Stimulated activated CD4-positive, alpha-beta T cell treated with anti-CD3 and anti-CD28 coated beads, Interleukin-12 subunit alpha, Interleukin-12 subunit beta, amount 100 ng/mL, for 24 hours (primary cell): ENCODE measurements around the gene MOB1B.
"Not testable (repeated sequence)": the region's sequence is repeated elsewhere in the genome, so short reads cannot be mapped to it uniquely, and the experiment has no call there.

Experiments
- DNase-seq, 2 experiments: peaks; one replicate each; pipeline ENCODE4 v3.0.0-alpha.2; 2020; ENCODE audit warnings: low read depth in 2 of 2

The MOB1B gene

DNA sequence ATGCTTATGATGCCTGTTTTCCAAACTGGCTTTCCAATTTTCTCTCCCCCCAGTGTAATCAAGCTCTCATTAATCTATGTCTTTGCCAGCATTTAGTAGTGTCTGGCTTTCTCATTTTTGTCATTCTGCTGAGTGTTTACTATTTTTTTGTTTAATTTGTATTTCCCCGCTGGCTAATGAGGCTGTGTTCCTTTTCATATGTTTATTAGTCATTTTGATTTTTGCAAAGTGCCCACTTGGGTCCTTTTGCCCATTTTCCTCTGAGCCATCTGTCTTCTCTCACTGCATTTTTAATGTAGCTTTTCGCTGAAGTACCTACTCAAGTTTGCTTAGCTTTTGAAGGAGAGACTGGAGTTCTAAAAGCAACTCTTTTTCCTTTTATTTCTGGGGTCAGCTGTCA is 106.0 kb downstream of the MOB1B start:
- no peak for DNase-seq

DNA sequence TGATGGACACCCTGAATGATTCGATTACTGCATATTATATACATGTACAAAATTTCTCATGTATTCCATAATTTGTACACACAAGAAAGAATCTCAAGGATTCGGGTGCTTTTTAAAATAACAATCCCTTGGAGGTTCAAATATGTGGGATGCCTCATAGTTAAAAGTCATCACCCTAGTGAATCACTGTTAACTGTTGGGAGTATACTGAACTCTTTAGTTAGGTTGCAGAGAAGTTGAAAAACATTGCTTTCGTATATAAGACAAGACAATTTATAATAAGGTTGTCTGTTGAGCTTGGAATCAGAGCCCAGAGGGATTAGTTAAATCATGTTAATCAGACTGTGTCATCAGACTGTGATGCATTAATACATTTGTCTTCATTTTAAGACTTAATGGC is 106.9 kb downstream of the MOB1B start:
- DNase-seq: no peak

DNA sequence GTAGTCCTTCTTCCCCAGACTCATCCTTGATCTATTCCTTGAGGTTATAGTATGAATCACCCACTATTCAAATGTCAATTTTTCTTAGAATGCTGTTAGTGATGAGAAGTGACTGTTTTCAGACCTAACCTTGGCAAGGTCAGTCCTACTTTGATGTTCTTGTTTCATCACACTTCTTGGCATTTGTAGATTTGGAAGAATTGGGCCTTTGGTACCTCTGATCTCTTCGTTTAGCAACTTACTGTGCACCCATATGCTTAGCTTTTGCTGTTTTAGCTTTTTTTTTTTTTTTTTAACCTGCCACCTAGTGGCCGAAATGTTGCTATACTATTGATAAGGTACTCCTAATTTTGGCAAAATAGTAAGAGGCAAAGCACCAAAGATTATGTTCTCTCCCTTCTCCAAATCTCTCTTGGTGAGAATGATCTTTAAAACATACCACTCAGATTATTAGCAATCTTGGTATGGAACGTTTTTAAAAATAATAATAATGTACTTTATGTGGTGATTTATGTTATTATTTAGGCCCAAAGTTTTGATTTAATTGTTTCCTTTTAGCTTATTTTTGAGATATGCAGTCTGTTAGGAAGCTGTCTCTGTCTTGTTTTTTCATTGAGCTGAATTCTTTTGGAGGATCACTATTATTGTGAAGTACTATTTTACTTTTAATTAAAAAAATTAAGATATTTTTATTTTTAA is 107.9 kb downstream of the MOB1B start:
- DNase-seq: no peak

DNA sequence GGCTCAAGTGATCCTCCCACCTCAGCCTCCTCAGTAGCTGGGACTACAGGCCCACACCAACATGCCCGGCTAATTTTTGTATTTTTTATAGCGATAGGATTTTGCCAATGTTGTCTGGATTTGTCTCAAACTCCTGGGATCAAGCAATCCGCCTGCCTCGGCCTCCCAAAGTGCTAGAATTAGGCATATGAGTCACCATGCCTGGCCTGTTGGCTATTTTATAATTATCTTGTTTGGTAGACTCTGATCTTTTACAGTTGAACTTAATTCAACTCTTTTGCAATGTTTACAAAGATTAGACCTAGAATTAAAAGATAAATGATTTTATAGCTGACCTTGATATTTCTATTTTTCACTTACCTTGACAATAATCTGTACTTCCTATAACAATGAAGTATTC is 109.3 kb downstream of the MOB1B start:
- DNase-seq: no peak

DNA sequence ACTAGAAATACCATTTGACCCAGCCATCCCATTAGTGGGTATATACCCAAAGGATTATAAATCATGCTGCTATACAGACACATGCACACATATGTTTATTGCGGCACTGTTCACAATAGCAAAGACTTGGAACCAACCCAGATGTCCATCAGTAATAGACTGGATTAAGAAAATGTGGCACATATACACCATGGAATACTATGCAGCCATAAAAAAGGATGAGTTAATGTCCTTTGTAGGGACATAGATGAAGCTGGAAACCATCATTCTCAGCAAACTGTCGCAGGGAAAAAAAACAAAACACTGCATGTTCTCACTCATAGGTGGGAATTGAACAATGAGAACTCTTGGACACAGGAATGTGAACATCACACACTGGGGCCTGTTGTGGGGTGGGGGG is 115.2 kb downstream of the MOB1B start:
- DNase-seq: not testable (repeated sequence)

DNA sequence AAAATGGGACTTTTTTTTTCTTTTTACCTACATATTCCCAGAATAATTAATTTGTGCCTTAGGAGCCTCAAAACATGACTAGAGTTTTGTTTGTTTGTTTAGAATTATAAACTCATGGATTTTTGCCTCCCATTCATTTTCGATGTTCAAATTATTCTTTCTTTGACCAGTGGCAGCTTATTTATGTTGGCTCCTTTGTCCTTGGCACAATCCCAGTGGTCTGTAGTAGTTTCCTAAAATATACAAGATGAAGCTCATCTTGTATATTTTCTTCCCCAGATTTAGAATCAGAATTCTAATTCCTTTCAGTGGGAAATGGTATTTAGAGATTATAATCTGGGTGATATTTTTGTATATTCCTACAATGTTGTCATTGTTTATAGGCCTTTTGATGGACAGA is 118.4 kb downstream of the MOB1B start:
- DNase-seq: no peak

DNA sequence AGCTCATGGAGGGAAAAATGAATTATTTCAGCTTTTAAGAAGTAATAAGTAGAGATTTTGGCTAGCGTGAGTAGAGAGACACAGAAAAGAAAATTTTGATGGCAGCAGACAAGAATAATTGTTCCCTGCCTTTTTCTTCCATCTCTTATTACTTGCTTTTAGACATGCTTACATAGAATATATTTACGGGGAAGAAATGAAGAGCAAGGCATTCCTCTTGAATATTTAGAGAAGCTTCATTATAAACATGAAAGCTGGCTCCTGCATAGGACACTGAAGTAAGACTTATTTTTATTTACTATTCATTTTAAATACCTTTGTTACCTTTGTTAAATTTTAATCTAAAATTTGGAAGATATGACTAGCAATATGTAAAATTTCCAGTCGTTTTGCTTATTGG is 123.5 kb downstream of the MOB1B start:
- DNase-seq: no peak

DNA sequence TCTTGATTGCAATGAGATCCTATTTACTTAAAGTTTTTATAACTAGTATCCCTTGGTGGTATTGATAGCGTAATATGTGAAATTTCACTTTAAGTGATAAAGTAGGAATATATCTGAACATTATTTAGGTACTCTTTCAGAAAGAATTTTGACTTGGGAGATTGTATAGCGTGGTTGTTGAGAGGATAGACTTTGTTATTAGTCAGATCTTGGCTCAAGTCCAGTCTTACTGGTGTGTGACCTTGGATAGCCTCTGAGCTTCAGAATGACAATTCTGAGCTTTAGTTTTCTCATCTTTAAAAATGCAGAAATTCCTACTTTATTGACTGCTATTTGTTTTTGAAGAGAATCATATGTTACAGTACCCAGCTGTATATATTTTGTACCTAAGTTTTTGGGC is 123.9 kb downstream of the MOB1B start:
- no peak for DNase-seq

DNA sequence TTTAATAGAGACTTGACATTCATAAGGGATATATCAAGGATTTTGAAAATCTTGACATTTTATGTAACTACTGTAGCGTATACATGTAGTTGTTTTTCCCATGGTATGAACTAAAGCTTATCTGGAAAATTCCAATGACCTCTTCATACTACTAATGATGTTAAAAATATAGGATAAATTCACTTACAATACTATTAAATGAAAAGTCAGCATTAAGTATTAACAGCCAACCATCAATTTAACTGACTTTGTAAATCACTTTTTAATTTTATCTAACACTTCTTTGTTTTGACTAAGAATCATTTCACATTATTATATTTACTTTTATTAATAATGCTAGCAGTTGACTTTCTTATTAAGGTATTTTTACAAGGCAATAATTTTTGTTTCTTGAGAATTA is 125.4 kb downstream of the MOB1B start:
- no peak for DNase-seq

DNA sequence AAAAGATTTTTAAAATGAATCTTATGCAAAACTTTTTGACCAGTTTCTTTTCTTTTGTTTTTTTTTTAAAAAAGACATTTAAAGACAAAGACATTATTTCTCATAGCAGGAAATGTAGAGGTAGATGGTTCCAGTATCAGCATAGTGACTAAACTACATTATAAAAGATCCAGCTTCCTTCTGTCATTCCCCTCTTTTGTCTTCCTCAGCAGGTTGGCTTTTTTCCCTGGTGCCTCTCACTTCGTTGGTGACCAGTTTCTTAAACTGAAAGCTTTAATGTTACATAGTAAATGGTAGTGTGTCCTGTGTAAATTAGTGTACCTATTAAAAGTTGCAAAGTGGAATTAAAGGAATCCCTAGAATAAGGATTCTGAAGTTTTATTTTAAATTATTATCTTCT is 127.3 kb downstream of the MOB1B start:
- DNase-seq: no peak

DNA sequence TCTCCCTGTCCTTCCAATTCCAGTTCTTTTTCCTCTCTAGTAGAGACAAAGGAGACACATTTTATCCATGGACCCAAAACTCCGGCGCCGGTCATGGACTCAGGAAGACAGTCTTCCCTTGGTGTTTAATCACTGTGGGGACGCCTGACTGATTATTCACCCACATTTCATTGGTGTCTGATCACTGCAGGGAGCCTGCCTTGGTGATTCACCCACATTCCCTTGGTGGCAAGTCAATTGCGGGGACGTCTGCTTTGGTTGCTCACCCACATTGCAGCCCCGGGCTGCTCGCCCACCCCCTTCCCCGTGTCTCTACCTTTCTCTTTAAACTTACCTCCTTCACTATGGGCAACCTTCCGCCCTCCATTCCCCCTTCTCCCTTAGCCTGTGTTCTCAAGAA is 129.9 kb downstream of the MOB1B start:
- not testable (repeated sequence) for DNase-seq
